ENCODE data around the gene PTPRD.

The PTPRD gene

DNA sequence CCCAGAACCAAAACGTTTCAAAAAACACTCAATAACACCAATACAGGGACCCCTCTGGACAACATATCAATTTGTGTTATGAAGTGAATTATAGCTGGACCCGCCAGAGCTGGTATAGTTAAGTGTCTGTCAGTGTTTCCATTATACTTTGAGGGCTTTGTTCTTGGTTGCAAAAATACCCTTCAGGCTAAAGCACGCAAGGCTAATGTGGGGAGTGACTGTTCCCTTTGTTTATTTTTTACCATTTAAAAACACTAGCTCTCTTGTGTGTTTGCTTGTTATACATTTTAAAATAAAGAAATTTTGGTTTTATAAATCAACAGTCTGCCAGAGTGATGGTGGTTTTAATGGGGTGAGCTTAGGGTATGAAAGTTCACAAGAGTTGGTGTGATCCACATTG lies 859.5 kb downstream of the PTPRD start:
- DNase-seq (ENCODE audit: low read depth) = no peak

DNA sequence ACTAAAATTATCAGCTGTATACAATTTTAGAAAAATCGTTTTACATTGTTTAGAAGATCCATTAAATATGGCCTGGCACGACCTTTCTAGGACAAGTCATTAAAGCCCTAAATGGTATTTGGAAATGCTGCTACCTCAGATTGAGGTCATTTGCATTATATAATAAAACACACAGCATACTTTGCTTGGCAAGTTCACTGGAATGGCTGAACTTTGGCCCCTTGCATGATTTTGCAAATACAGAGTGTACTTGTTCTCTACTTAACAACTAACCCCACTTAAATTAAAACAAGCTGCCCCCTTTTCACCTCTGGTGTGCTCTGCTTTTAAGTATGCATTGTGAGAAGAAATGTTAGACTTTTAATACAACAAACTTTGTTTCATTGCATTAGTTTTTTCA lies 860.1 kb downstream of the PTPRD start:
- DNase-seq (ENCODE audit: low read depth) = no peak

DNA sequence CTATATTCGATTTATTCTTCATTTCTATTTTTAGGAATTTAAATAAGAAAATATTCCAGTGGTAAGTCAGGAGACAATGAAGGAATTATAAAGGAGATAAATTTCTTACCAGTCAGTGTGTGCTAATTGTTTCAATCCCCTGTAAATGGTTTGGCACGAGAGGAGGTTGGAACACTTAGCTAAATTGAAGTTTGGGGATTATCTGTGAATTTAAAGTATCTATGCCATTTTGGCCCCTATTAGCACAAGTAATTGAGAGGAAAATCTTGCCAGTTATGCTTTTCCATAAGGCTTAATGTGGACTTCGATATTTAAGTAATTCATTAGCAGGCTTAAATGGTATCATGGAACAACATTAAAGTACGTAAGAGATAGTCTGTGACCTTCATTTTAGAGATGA lies 860.8 kb downstream of the PTPRD start:
- DNase-seq (ENCODE audit: low read depth) = no peak

DNA sequence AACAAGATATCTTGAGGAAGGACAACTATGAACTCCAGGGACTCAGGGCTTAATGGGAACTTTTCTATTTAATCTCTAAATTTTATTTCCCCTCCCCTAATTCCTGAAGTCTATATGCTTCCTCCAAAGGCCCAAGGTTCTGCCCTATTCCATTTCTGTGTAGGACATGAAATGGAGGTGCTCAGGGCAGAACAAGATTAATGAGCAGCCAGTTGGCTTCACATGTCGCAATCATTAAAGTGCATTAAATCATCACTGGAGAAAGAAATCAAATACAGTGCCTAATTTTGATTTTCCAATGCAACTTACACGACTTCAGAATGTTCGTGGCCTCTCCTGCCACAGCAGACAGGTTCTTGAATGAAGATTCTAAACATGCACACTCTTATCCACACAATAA lies 862.1 kb downstream of the PTPRD start:
- no peak for DNase-seq (ENCODE audit: low read depth)

DNA sequence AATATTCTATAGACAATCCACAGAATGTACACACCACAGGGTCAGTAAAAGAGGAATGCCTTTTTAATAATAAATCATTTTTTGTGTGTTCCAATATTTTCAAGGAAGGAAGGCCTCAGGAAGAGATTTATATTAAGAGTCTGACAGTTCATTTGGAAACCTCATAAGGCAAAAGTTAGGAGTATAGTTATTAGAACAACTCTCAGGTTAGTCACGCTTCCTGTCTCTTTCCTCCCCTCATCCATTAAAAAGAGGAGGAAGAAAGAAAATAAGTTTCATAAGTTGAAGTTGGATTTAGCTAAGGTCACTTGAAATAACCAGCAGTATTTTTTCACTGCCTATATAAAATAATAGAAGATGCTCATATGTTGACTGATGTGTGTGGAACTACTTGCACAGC lies 863.2 kb downstream of the PTPRD start:
- DNase-seq (ENCODE audit: low read depth) = no peak

DNA sequence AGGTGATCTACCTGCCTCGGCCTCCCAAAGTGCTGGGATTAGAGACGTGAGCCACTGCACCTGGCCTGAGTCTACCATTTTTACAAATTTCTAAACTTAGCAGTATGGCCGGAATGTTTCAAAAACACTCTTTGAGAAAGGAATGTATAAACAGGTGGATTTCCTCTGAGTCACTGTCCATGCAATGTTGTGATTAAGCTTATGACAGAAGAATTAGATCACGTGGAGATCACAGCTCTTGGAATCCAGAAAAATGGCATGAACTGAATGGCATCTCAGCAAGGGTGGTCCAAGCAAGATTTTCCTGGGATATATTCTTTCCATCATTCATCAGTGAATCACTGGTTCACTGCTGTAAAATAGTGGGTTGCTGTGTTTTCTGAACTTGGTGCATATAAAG lies 865.0 kb downstream of the PTPRD start:
- no peak for DNase-seq (ENCODE audit: low read depth)

DNA sequence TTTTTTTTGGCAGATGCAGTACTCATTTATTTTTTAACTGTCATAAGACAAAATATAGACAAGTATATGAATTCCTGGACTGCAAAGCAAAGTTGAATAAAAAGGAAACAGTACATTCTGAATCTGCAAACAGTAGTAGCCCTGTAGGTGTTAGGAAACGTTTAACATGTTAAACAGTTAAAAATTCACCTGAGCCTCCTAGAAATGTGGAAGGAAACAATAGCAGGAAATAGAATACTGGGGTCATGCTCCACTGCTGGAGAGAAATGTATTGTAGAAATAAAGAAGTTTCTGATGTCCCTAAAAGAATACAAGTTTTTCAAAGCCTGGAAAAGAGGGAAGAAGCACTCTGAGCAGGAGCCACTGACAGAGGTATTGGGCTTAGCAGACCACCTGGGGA lies 866.0 kb downstream of the PTPRD start:
- no peak for DNase-seq (ENCODE audit: low read depth)

DNA sequence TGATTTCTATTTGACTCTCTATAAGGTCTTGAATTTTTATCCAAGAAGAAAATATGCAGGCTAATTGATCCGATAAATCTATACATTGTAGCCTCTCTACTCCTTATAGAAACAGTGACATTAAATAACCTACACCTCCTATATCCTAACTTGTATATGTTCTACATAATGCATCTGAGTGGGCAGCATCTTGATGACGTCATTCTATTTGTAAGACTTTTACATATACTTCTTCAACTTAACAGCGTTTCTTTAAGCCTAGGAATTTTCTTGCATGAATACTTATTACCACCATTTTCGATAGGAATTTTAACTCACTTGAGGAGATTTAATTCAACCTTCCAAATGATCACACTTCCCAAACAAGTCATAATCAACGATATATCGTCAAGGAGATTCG lies 869.0 kb downstream of the PTPRD start:
- DNase-seq (ENCODE audit: low read depth) = no peak

DNA sequence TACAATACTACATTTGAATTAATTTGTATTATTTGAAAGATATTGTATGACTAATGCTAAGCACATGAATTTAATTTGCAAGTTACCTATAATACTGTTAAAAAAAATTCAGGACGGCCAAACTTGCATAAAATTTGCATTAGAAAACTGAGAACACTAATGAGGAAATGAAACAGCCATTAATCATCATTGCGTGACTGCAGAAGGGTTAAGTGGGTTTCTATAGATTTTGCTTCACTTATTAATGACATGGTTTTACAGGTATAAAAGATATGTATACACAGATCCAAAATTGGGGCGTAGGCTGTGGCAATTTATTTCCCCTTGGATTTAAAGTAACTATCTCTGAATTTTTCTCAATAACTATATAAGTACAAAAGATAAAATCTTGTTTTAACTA lies 882.6 kb downstream of the PTPRD start:
- no peak for DNase-seq (ENCODE audit: low read depth)

DNA sequence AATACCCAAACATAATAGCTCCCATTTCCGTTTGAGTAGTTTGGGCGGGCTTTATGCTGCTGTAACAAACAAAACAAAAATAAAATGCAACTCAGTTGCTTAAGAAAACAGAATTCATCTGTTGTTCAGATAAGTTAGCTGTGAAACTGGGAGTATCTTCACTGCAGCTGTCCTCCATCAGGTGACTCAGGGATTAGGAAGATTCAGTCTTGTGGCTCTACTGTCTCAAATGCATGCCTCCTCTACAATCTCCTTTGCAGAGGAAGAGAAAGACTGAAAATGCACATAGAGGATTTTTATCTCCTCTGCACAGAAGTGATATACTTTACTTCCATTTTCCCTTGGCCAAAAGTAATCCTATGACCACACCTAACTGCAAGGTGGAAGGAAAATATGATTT lies 883.7 kb downstream of the PTPRD start:
- no peak for DNase-seq (ENCODE audit: low read depth)

DNA sequence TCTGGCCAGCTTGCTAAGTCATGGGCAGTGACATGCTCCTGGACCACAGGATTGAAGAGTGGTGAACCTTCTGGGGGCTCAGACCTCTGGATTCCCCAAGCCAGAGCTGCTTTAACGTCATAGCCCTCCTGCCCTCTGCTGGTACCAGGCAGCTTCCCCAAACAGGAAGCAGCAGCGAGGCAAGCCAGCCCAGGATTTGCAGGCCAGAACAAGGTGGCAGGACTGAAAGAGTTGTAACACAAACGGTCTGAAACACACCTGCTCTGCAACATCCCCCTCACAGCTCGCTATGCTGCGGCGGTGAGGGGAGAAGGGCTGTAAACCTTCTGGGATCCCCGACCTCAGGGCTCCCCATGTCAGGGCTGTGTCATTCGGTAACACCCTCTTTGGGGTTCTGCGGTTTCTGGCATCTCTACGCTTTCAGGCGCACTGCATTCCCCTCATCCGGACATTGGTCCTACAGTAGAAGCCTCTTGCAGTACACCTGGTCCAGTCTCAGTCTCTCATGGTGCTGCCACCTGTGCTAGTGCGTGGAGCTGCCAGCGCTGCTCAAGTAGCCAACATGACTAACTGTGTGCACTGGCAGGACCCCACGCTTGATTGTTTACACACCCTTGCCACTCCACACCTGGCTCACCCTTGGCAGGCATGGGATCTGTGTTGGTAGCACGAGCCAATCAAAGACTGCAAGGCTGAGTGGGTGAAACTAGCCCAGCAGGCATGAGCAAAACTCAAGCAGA lies 893.3 kb downstream of the PTPRD start:
- no peak for DNase-seq (ENCODE audit: low read depth)

DNA sequence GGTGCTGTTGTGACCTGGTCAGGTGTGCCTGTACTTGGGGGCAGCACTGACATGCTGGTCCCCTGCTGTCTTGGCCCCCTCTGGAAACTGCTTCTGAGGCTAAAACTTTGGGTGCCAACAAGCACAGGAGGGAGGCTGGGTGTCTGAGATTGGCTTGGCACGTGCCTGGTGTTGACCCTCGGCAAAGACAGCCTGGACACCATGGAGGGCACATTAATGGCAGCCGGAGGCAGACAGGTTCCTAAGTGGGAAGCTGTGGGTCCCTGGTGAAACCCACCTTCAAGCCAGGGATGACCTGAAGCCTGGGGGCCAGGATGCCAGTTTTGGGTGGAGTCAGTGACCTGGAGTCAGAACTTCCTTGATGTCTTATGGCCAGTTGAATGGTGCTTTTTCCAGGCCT lies 894.1 kb downstream of the PTPRD start:
- no peak for DNase-seq (ENCODE audit: low read depth)

DNA sequence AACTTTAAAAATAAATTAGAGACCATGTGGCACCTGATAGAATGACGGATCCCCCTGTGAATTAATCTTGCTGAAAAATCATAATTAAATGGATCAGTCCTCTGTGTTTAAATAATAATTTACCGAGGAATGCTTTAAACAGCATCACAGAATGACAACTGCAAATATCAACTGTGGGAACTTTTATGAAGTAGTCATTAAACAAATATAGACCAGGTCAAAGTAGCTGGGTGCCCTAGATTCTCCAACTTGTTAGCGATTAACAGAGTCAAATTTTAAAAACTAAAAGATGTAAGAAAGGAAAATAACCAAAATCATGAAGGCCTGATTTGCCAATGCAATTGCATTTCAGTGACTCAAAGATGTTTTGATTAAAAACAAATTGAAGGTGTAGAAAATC lies 933.4 kb downstream of the PTPRD start:
- no peak for DNase-seq (ENCODE audit: low read depth)

DNA sequence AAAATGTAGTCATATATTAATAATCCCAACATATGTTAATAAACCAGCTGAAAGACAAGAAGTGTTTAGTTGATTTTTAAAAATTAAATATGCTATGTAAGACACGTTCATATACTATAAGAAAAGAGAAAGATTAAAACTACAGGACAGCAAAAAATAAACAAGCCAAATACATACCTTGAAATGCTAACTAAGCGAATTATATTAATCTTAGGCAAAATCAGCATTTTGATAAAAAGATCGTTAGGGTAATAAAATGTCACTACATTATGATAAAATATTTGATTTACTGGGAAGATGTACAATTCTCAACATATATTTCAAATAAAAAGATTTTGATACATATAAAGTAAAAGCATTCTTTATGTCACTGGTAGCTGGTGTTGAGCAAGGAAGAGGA lies 938.3 kb downstream of the PTPRD start:
- no peak for DNase-seq (ENCODE audit: low read depth)

DNA sequence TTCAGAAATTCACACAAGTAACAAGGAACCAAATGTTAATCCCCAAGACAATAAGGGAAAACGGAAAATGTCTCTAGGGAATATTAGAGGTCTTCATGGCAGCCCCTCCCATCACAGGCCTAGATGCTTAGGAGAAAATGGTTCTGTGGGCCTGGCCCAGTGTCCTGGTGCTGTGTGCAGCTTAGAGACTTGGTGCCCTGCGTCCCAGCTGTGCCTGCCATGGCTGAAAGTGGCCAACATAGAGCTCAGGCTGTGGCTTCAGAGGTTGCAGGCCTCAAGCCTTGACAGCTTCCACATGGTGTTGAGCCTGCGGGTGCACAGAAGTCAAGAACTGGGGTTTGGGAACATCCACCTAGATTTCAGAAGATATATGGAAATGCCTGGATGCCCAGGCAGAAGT lies 942.3 kb downstream of the PTPRD start:
- DNase-seq (ENCODE audit: low read depth) = no peak

DNA sequence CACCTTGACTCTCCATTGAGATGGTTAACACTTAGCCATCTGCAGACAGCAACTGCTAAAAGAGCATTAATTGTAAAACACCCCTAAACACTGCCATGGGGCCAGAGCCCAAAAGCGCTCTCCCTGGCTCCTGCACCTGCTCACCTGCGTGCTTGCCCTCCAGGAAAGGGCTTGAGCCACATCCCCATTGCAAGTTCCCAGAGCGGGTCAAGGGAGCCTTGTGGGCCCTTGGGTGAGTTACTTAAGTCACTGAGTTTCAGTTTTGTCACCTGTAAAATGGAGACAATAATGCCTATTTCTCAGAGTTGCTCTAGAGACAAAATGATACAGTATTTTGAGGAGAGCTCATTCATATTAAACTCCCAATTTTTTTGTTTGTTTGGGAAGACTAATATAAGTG lies 967.8 kb downstream of the PTPRD start:
- DNase-seq (ENCODE audit: low read depth) = no peak

DNA sequence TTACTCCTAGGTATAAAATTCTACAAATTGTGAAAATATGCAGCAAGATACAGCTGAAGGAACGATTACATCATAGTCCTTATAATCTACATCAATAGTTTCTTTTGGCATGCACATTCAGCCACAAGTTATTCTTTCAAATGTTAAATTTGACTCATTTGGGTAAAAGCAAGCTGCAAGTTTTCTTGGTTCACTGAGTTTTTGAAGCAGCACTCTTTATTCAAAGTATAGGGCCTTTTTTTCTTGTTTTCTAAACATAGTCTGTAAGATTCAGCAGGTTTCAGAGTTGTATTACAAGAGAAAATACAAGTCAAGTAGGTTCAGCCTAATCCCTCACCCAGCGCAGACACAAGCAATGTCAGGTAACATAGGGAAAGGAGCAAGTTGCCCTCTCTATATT lies 981.5 kb downstream of the PTPRD start:
- DNase-seq (ENCODE audit: low read depth) = no peak

DNA sequence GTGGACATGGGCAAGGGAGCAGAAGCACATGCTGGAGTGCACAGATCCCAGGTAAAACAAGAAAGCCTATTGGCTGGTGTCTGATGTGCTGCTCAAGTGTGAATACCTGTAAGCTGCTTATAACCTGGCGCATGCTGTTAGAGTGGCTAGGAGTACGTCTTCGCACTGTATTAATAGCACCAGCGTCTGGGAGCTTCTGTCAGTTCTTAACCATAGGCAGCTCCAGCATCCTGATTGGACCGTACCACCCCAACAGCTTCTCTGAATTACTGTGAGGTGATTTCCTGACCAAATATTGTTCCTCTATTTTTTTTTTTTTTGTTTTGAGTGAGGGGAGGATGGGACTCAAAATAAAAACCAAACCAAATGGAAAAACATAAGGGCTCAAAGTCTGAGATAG lies 987.6 kb downstream of the PTPRD start:
- DNase-seq (ENCODE audit: low read depth) = no peak

DNA sequence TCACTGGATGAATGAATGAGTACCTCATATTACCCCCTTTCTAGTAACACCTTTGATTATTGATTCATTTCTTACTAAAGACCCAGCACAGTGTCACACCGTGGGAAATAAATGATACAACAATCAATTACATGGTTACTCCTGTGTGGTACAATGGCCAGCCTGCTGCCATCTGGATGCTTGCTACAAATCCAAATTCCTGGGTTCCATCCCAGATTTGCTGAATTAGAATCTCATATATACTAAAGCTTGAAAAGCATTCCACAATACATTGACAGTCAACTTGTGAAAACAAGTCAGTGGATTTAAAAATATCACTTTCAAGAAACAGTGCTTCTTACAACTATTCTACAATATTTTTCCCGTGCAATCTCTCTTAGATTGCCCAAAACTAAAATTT lies 989.3 kb downstream of the PTPRD start:
- DNase-seq (ENCODE audit: low read depth) = no peak

DNA sequence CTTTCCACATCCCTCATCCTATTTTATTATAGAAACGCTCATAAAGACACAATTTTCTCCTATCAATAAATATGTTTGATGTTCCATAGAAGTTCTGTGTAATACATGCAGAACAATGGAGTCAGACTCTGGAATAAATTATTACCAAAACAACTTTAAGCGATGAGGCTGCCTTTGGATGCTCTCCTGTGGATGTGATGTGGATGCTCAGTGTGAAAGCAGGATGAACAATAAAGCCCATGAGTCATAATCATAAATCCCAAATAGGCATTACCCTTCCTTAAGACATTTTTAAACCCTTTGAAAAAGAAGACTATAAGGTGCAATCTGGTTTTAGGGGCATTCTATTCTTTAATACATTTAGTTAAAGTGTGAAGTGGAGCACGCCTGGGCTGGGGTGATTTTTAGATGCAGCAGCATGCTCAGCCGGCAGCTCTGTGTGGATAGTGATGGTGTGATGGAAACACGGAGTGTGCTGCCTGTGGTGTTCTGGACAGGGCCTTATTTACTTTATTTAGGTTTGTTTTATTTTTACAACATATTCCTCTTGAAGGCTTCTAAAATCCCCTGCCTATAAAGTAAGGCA lies 991.4 kb downstream of the PTPRD start:
- DNase-seq (ENCODE audit: low read depth) = no peak

DNA sequence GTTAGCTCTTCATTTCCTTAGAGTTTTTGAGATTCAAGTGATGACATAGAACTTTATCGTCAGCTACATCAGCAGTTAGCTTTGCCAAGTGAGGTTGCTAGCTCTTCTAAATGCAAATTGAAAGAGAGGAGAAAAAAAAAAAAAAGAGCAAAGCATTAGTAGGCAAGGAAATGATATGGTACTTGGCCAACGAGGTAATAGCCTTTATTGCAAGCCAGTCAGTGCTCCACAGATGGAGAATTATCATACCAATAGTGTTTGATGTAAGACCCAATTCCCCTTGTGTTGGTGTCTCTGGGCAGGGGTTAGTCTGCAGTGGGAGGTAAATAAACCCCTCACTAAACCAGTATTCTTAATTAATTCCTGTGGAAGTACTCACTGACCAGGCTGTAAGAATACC lies 992.1 kb downstream of the PTPRD start:
- DNase-seq (ENCODE audit: low read depth) = no peak

DNA sequence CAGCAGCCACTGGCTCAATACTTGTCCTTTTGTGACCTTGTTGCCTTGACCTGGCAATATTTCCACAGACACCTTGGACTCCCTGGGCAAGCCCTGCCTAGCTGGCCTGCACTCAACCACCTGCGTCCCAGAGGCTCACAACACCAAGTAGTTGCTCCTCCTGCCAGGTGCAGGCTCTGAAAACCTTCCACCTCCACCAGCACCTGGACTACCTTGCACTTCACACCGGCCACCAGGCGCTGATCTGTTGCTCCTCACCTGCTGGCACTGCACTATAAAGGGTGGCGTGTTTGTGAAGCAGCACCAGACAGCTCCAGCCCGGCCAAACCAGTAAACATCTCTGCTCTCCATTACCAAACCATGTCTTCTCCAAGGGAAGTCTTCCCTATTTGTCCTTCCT lies 997.7 kb downstream of the PTPRD start:
- no peak for DNase-seq (ENCODE audit: low read depth)

DNA sequence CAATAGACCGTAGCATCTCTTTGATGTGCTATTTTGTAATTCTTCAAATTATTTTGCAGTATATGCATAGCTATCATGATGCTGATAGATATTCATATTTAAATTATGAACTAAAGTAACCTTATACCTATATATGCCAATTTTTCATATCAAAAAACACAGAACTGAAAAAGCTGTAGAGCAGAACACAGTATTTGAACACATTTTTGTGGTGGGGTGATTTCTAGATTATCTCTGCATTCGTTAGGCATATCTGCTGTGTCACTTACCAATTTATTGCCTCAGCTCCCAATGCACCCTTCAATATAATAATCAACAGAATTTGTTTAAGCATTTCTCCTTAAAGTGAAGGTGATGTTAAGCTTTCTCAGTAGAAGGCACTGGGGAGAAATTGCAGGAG lies 998.2 kb downstream of the PTPRD start:
- no peak for DNase-seq (ENCODE audit: low read depth)

DNA sequence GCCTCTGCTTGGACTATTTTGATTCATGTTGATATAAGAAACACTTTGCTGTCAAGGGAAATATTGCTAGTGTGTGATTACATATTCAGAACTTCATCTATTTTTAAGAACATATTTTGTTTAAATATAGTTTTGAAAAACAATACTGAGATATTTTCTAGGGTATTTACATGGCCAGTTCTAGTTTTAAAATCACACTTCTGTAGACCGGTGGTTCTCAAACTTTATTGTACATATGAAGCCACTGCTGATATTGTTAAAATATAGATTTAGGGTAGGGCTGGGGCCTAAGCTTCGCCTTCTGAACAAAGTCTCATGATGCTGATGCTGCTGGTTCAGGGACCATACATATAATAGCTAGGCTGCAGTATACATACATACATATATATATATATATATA lies 1000.0 kb downstream of the PTPRD start:
- no peak for DNase-seq (ENCODE audit: low read depth)
